Measurements from ENCODE around the gene ASPM.

DNA sequence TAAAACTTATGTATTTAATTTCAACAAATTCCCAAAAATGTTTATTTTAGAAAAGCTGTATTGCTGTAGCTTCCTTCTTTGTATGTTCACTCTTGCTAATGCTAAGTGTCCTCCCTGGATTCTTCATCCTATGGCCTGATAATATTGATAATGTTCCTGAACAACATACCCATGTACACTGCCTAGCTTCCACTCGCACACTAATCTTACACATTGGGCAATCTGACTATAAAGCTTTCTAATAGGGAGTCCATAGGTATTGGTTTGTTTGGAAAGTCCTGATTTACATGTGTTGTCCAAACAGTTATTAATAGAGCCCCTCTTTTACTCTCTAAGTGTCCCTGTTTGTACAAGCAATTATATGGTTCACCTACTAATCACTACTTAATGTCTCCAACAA is 80.2 kb downstream of the ASPM start:
- TF ChIP-seq POLR2A (IDR thresholded peaks at IDR 0.05) = no peak
- TF ChIP-seq, protein P1, sequence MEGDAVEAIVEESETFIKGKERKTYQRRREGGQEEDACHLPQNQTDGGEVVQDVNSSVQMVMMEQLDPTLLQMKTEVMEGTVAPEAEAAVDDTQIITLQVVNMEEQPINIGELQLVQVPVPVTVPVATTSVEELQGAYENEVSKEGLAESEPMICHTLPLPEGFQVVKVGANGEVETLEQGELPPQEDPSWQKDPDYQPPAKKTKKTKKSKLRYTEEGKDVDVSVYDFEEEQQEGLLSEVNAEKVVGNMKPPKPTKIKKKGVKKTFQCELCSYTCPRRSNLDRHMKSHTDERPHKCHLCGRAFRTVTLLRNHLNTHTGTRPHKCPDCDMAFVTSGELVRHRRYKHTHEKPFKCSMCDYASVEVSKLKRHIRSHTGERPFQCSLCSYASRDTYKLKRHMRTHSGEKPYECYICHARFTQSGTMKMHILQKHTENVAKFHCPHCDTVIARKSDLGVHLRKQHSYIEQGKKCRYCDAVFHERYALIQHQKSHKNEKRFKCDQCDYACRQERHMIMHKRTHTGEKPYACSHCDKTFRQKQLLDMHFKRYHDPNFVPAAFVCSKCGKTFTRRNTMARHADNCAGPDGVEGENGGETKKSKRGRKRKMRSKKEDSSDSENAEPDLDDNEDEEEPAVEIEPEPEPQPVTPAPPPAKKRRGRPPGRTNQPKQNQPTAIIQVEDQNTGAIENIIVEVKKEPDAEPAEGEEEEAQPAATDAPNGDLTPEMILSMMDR (IDR thresholded peaks at IDR 0.05) = no peak
